ENCODE results near the gene PROB1. TPM values are rescaled to one million over a fixed set of nuclear protein-coding genes. Genes with fewer than 3 reads are reported as not detected.

The PROB1 gene
- total and polyA plus RNA-seq, 9 of the 15 experiments (the other 6 are each of a cell fraction or from before 2014, with no cell fraction given): 0.01 to 1.8 (median 0.47) TPM

DNA sequence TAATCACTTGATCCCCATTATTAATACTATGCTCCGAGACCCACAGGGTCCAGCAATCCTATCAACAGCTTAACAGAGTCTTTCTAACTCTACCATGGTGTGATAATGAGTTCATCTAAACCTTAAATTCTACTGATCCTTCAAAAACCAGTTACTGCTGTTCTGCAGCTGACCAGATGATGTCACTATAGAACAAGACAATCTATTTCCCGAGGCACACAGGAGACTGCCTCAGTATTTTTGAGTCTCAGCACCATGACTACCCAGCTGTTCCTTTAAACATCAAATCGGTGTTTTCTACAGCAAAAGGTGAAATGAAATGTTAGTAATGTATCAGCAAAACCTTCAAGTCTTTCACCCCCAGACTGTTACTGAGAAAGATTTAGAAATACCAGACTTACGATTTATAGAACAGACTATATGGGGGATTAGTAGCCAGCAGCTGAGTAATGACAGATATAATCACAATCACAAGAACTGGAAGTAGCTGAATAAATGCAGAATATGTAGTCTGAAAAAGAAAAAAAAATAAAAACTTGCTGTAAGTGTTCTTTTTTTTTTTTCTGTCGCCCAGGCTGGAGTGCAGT, 27.5 kb upstream of the PROB1 start (continued):
- TF ChIP-seq, protein P1, sequence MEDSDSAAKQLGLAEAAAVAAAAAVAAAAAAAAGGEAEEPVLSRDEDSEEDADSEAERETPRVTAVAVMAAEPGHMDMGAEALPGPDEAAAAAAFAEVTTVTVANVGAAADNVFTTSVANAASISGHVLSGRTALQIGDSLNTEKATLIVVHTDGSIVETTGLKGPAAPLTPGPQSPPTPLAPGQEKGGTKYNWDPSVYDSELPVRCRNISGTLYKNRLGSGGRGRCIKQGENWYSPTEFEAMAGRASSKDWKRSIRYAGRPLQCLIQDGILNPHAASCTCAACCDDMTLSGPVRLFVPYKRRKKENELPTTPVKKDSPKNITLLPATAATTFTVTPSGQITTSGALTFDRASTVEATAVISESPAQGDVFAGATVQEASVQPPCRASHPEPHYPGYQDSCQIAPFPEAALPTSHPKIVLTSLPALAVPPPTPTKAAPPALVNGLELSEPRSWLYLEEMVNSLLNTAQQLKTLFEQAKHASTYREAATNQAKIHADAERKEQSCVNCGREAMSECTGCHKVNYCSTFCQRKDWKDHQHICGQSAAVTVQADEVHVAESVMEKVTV (CRISPR knock-in tag; IDR thresholded peaks at IDR 0.05): peak; percentile 96
- peak; percentile 60 for TF ChIP-seq RFX1 (IDR thresholded peaks at IDR 0.05)
- 0 out of 2 replicates have a peak, but pooled peaks have one; percentile 16 for TF ChIP-seq MYC (IDR thresholded peaks at IDR 0.05; ENCODE audit: low read depth, low read length)
- TF ChIP-seq MYC (CRISPR knock-in tag; IDR thresholded peaks at IDR 0.05; ENCODE audit: borderline replicate concordance, low read depth): no peak
- TF ChIP-seq, protein P2, sequence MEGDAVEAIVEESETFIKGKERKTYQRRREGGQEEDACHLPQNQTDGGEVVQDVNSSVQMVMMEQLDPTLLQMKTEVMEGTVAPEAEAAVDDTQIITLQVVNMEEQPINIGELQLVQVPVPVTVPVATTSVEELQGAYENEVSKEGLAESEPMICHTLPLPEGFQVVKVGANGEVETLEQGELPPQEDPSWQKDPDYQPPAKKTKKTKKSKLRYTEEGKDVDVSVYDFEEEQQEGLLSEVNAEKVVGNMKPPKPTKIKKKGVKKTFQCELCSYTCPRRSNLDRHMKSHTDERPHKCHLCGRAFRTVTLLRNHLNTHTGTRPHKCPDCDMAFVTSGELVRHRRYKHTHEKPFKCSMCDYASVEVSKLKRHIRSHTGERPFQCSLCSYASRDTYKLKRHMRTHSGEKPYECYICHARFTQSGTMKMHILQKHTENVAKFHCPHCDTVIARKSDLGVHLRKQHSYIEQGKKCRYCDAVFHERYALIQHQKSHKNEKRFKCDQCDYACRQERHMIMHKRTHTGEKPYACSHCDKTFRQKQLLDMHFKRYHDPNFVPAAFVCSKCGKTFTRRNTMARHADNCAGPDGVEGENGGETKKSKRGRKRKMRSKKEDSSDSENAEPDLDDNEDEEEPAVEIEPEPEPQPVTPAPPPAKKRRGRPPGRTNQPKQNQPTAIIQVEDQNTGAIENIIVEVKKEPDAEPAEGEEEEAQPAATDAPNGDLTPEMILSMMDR (IDR thresholded peaks at IDR 0.05 in 2 of 3, conservative IDR thresholded peaks at IDR 0.05 in 1 of 3; ENCODE audit: insufficient read depth in 2 of 3, low read depth in 1 of 3, low read length in 3 of 3): peak; percentile 84 to 96 (median 91)
- TF ChIP-seq, protein P3, sequence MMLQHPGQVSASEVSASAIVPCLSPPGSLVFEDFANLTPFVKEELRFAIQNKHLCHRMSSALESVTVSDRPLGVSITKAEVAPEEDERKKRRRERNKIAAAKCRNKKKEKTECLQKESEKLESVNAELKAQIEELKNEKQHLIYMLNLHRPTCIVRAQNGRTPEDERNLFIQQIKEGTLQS (IDR thresholded peaks at IDR 0.05): peak; percentile 68
- TF ChIP-seq, protein P3 (CRISPR knock-in tag; conservative IDR thresholded peaks at IDR 0.05): no peak
- TF ChIP-seq, protein P4, sequence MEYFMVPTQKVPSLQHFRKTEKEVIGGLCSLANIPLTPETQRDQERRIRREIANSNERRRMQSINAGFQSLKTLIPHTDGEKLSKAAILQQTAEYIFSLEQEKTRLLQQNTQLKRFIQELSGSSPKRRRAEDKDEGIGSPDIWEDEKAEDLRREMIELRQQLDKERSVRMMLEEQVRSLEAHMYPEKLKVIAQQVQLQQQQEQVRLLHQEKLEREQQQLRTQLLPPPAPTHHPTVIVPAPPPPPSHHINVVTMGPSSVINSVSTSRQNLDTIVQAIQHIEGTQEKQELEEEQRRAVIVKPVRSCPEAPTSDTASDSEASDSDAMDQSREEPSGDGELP (CRISPR knock-in tag; IDR thresholded peaks at IDR 0.05; ENCODE audit: borderline replicate concordance): peak; percentile 77; the same call in 1 of the 2 replicates
- no peak for TF ChIP-seq ZBTB11 (CRISPR knock-in tag; IDR thresholded peaks at IDR 0.05)
- peak; percentile 35; the same call in 1 of the 2 replicates for TF ChIP-seq JUN (IDR thresholded peaks at IDR 0.05; ENCODE audit: borderline replicate concordance, low read depth, low read length)
- no peak for TF ChIP-seq JUN (CRISPR knock-in tag; IDR thresholded peaks at IDR 0.05; ENCODE audit: borderline replicate concordance)
- no peak for TF ChIP-seq TEAD4 (IDR thresholded peaks at IDR 0.05; ENCODE audit: low read length)
- TF ChIP-seq TEAD4 (CRISPR knock-in tag; IDR thresholded peaks at IDR 0.05; ENCODE audit: borderline replicate concordance): no peak
- TF ChIP-seq TAF9B (IDR thresholded peaks at IDR 0.05; ENCODE audit: partially characterized antibody): no peak
